ENCODE data around the gene DDX43. TPM values are rescaled to one million over a fixed set of nuclear protein-coding genes. Genes with fewer than 3 reads are reported as not detected.

DDX43 gene
- polyA plus RNA-seq, 1 donor from 2014 or later, result not detected

GRCh38 chr6:73371984-73372383, 22.6 kb upstream of the DDX43 start:
- no peak overlapping the region for H3K9ac ChIP-seq (ENCODE audit: low read length)
- no peaks in the 10 kb centered on the region for H3K9me3 ChIP-seq (ENCODE audit: low read length)
- no peaks in the 10 kb centered on the region for H3K36me3 ChIP-seq (ENCODE audit: insufficient read depth, low read length)
- no peaks in the 10 kb centered on the region for H4K20me1 ChIP-seq (ENCODE audit: insufficient read depth)
- H3K4me2 ChIP-seq (ENCODE audit: low read length), result no peak overlapping the region
- H3K27ac ChIP-seq (ENCODE audit: low read length), result no peak overlapping the region
- H3K27me3 ChIP-seq (ENCODE audit: insufficient read depth, low read depth, low read length), result no peaks in the 10 kb centered on the region
- H2AFZ ChIP-seq (ENCODE audit: low read depth, low read length), result no peak overlapping the region
- no peaks in the 10 kb centered on the region for H3K9me2 ChIP-seq (ENCODE audit: insufficient read depth, low read length)
- H3K79me2 ChIP-seq (replicated peaks; ENCODE audit: insufficient read depth, low read length), result no peaks in the 10 kb centered on the region
- no peaks in the 10 kb centered on the region for H3F3A ChIP-seq (ENCODE audit: insufficient read depth, low read length, poor library complexity, severe bottlenecking)
- no peak overlapping the region for H3K4me3 ChIP-seq (ENCODE audit: low read length)
- TF ChIP-seq EP300 (conservative IDR thresholded peaks at IDR 0.05; ENCODE audit: poor library complexity, severe bottlenecking) (no peak), POLR2AphosphoS5 (IDR thresholded peaks at IDR 0.05) (no peak), RAD21 (conservative IDR thresholded peaks at IDR 0.05) (no peak), MXI1 (conservative IDR thresholded peaks at IDR 0.05; ENCODE audit: poor library complexity, severe bottlenecking) (no peak), CTCF (IDR thresholded peaks at IDR 0.05; ENCODE audit: poor library complexity, severe bottlenecking) (no peak), TAF1 (IDR thresholded peaks at IDR 0.05; ENCODE audit: low read depth) (no peak), SMC3 (conservative IDR thresholded peaks at IDR 0.05; ENCODE audit: poor library complexity) (no peak), EZH2 (IDR thresholded peaks at IDR 0.05; ENCODE audit: borderline replicate concordance, insufficient read depth, low read length, poor library complexity, severe bottlenecking) (no peak), REST (IDR thresholded peaks at IDR 0.05; ENCODE audit: borderline replicate concordance) (no peak)

GRCh38 chr6:73372516-73372915, 22.1 kb upstream of the DDX43 start:
- H3K27ac ChIP-seq (ENCODE audit: low read length), result no peak overlapping the region
- H3F3A ChIP-seq (ENCODE audit: insufficient read depth, low read length, poor library complexity, severe bottlenecking), result no peaks in the 10 kb centered on the region
- no peak overlapping the region for H2AFZ ChIP-seq (ENCODE audit: low read depth, low read length)
- no peak overlapping the region for H3K4me3 ChIP-seq (ENCODE audit: low read length)
- H4K20me1 ChIP-seq (ENCODE audit: insufficient read depth), result no peaks in the 10 kb centered on the region
- no peaks in the 10 kb centered on the region for H3K9me3 ChIP-seq (ENCODE audit: low read length)
- no peaks in the 10 kb centered on the region for H3K79me2 ChIP-seq (replicated peaks; ENCODE audit: insufficient read depth, low read length)
- H3K9me2 ChIP-seq (ENCODE audit: insufficient read depth, low read length), result no peaks in the 10 kb centered on the region
- no peak overlapping the region for H3K9ac ChIP-seq (ENCODE audit: low read length)
- H3K4me2 ChIP-seq (ENCODE audit: low read length), result no peak overlapping the region
- H3K36me3 ChIP-seq (ENCODE audit: insufficient read depth, low read length), result no peaks in the 10 kb centered on the region
- TF ChIP-seq EP300 (conservative IDR thresholded peaks at IDR 0.05; ENCODE audit: poor library complexity, severe bottlenecking) (no peak), TAF1 (IDR thresholded peaks at IDR 0.05; ENCODE audit: low read depth) (no peak)
- H3K27me3 ChIP-seq (ENCODE audit: insufficient read depth, low read depth, low read length), result no peaks in the 10 kb centered on the region

- H3K9me3 ChIP-seq (ENCODE audit: low read length), result no peaks in the 10 kb centered on the region
- H2AFZ ChIP-seq (ENCODE audit: low read depth, low read length), result no peak overlapping the region
- H4K20me1 ChIP-seq (ENCODE audit: insufficient read depth), result no peaks in the 10 kb centered on the region
- no peaks in the 10 kb centered on the region for H3K9me2 ChIP-seq (ENCODE audit: insufficient read depth, low read length)
- H3K36me3 ChIP-seq (ENCODE audit: insufficient read depth, low read length), result no peaks in the 10 kb centered on the region
- H3K4me2 ChIP-seq (ENCODE audit: low read length), result no peak overlapping the region
- H3F3A ChIP-seq (ENCODE audit: insufficient read depth, low read length, poor library complexity, severe bottlenecking), result no peaks in the 10 kb centered on the region
- no peaks in the 10 kb centered on the region for H3K79me2 ChIP-seq (replicated peaks; ENCODE audit: insufficient read depth, low read length)
- H3K9ac ChIP-seq (ENCODE audit: low read length), result no peak overlapping the region
- H3K27me3 ChIP-seq (ENCODE audit: insufficient read depth, low read depth, low read length), result no peaks in the 10 kb centered on the region
- TF ChIP-seq SMC3 (conservative IDR thresholded peaks at IDR 0.05; ENCODE audit: poor library complexity) (no peak), EZH2 (IDR thresholded peaks at IDR 0.05; ENCODE audit: borderline replicate concordance, insufficient read depth, low read length, poor library complexity, severe bottlenecking) (no peak), MXI1 (conservative IDR thresholded peaks at IDR 0.05; ENCODE audit: poor library complexity, severe bottlenecking) (no peak), RAD21 (conservative IDR thresholded peaks at IDR 0.05) (no peak), POLR2AphosphoS5 (IDR thresholded peaks at IDR 0.05) (no peak), CTCF (IDR thresholded peaks at IDR 0.05; ENCODE audit: poor library complexity, severe bottlenecking) (no peak), EP300 (conservative IDR thresholded peaks at IDR 0.05; ENCODE audit: poor library complexity, severe bottlenecking) (no peak), TAF1 (IDR thresholded peaks at IDR 0.05; ENCODE audit: low read depth) (no peak), REST (IDR thresholded peaks at IDR 0.05; ENCODE audit: borderline replicate concordance) (no peak)
- H3K27ac ChIP-seq (ENCODE audit: low read length), result no peak overlapping the region
- H3K4me3 ChIP-seq (ENCODE audit: low read length), result no peak overlapping the region
Measured at GRCh38 chr6:73375216-73375615, 19.4 kb upstream of the DDX43 start.
